ENCODE data around the gene SCGN. TPM values are rescaled to one million over a fixed set of nuclear protein-coding genes. Genes with fewer than 3 reads are reported as not detected.
"Not testable (repeated sequence)": the region's sequence is repeated elsewhere in the genome, so short reads cannot be mapped to it uniquely, and the experiment has no call there.

Gene SCGN
- polyA plus RNA-seq, 4 donors: 0.16 to 0.31 TPM; not detected in 2

DNA sequence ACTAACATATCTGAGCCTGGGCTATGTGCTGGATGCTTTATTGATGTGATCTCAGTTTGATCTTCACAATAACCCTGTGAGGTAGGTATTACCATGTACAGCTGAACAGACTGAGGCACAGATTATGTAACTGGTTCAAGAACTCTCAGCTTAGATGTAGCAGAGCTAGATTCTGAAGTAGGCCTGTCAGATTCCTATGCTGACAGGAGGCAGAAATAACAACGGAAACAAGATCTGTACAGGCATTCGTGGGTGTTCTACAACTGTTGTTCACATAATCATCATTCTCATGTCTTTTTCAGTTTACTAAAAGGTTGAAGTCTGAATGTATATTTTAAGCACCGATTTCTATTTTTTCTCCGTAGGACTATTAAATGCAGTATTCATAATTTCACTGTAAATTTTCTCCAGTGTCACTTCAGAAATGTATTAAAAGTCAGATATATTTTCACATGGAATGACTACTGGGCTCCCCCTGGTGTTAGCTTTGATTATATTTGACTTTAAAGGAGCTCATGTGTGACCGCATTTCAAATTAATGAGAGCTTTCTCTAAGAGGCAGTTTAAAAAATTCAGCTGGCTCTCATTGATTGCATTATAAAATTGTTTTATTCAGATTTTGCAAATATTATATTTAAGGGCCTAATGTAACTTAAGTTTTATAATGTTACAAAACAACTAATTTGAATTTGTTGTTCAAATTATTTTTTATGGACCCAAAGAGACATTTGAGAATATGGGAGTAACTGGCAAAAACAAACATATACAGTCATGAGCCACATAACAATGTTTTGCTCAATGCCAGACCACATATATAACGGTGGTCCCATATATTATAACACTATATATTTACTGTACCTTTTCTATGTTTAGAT is 66.1 kb downstream of the SCGN start:
- DNase-seq (ENCODE audit: low read depth in 4 of 4, low spot score in 3 of 4): peak in 2 of 4 donors; percentile 10 to 17

GRCh38 chr6:25726122-25726911 is 74.3 kb downstream of the SCGN start:
- DNase-seq (ENCODE audit: low read depth in 4 of 4, low spot score in 3 of 4): no peak

DNA sequence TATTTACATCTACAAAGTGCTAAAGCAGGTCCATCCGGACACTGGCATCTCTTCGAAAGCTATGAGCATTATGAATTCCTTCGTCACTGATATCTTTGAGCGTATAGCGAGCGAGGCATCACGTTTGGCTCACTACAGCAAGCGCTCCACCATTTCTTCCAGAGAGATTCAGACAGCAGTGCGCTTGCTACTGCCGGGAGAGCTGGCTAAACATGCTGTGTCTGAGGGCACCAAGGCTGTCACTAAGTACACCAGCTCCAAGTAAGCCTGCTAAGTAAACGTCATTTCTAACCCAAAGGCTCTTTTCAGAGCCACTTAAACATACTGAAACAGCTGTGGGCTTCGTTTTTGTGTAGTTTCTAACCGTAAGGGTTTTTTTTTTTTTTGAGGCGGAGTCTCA is 75.0 kb downstream of the SCGN start:
- DNase-seq (ENCODE audit: low read depth in 4 of 4, low spot score in 3 of 4): no peak

DNA sequence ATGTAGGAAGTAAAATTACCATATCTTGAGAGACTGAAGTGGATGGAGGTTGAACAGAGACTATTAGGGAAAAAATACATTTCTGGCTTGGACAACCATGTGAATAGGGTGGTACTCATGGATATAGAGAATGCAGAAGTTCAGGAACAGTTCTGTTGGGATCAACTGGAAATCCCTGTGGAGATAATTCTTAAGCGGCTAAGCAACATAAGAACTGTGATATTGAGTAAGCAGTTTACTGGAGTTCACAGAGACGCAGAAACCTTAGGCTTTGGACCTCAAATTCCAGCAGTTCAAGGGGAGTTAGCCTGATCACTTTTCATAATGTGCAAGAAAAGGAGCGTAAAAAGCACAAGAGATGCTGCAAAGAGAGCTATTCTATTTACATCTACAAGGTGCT is 78.9 kb downstream of the SCGN start:
- no peak for DNase-seq (ENCODE audit: low read depth in 4 of 4, low spot score in 3 of 4)

- DNase-seq (ENCODE audit: low read depth in 4 of 4, low spot score in 3 of 4): no peak
Observed at GRCh38 chr6:25731721-25732120, 79.7 kb downstream of the SCGN start.

- DNase-seq (ENCODE audit: low read depth in 4 of 4, low spot score in 3 of 4): no peak
Observed at GRCh38 chr6:25732468-25733198, 80.6 kb downstream of the SCGN start.

DNA sequence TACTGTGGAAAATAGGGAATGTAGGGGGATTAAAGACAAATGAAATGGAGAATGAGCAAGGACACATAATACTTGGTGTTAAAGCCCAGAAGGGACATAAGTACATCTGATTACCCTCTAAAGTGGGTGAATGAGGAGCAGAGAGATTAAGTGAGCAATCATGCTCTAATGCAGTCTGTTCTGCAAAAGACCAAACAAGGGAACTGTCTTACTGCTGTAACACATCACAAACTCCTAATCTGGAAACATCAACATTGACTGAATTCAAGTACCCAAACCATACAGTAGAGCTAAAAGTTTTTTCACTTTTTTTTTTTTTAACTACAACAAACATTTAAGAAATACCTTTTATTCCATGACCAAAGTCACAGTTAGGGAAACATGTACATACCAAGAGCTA is 83.2 kb downstream of the SCGN start:
- no peak for DNase-seq (ENCODE audit: low read depth in 4 of 4, low spot score in 3 of 4)

- no peak for DNase-seq (ENCODE audit: low read depth in 4 of 4, low spot score in 3 of 4)
Observed at GRCh38 chr6:25743868-25744267, 91.9 kb downstream of the SCGN start.

GRCh38 chr6:25745836-25746235 is 93.8 kb downstream of the SCGN start:
- no peak for DNase-seq (ENCODE audit: low read depth in 4 of 4, low spot score in 3 of 4)

GRCh38 chr6:25746968-25747367 is 95.0 kb downstream of the SCGN start:
- DNase-seq (ENCODE audit: low read depth in 4 of 4, low spot score in 3 of 4): no peak

GRCh38 chr6:25747477-25747876 is 95.5 kb downstream of the SCGN start:
- DNase-seq (ENCODE audit: low read depth in 4 of 4, low spot score in 3 of 4): no peak

DNA sequence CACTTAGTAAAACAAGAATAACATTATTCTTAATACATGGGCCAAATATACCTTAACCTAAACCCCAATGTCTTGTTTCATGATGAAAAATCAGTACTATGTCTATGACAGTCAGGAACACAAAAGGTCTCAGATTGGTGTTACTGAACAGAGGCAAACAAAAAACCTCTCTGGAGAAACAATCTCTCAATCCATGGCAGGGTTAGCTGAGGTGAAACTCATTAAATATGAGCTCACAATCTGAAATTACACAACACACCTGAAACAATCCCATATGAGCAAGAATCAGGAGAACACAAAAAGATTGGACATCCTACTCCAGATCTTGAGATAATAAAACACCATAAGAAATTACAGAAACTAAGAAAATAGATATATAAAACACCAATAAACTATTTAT is 96.0 kb downstream of the SCGN start:
- DNase-seq (ENCODE audit: low read depth in 4 of 4, low spot score in 3 of 4): no peak

DNA sequence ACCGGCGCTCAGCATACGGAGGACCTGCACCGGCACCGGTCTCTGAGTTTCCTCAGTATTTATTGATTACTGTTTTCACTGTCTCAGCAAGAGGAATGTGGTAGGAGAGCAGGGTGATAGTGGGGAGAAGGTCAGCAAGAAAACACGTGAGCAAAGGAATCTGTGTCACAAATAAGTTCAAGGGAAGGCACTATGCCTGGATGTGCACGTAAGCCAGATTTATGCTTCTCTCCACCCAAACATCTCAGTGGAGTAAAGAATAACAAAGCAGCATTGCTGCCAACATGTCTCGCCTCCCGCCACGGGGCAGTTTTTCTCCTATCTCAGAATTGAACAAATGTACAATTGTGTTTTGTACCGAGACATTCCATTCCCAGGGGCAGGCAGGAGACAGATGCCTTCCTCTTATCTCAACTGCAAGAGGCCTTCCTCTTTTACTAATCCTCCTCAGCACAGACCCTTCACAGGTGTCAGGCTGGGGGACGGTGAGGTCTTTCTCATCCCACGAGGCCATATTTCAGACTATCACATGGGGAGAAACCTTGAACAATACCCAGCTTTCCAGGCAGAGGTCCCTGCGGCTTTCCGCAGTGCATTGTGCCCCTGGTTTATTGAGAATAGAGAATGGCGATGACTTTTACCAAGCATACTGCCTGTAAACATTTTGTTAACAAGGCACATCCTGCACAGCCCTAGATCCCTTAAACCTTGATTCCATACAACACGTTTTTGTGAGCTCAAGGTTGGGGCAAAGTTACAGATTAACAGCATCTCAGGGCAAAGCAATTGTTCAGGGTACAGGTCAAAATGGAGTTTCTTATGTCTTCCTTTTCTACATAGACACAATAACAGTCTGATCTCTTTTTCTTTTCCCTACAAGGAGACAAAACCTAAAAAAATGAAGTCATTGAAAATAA is 96.8 kb downstream of the SCGN start:
- not testable (repeated sequence) for DNase-seq (ENCODE audit: low read depth in 4 of 4, low spot score in 3 of 4)

GRCh38 chr6:25749837-25750236 is 97.8 kb downstream of the SCGN start:
- DNase-seq (ENCODE audit: low read depth in 4 of 4, low spot score in 3 of 4): no peak

GRCh38 chr6:25750906-25751305 is 98.9 kb downstream of the SCGN start:
- DNase-seq (ENCODE audit: low read depth in 4 of 4, low spot score in 3 of 4): no peak

Other genes starting within 250 kb of the SCGN start
- gene SLC17A4, start 102.5 kb downstream of the SCGN start, polyA plus RNA-seq (ENCODE audit: insufficient read length in 4 of 4): 1 to 10 TPM in 2 of 4 donors, under 1 TPM in 2; 0.14 to 1.8 (median 1.1) TPM
- gene SLC17A1, start 179.8 kb downstream of the SCGN start, polyA plus RNA-seq (ENCODE audit: insufficient read length in 4 of 4): 10 to 100 TPM in 3 of 4 donors, under 1 TPM in 1; 0.64 to 30.7 (median 21.5) TPM
- under 1 TPM in 3 of 4 donors, not detected in 1; 0.29 to 0.93 (median 0.89) TPM for gene SLC17A3, start 222.0 kb downstream of the SCGN start, polyA plus RNA-seq (ENCODE audit: insufficient read length in 4 of 4)

Measured in left renal pelvis (tissue), 4 donors.